Measurements from ENCODE around the gene AHI1.

The AHI1 gene

GRCh38 chr6:135449246-135449645, 48.3 kb downstream of the AHI1 start:
- DNase-seq, result no peak

GRCh38 chr6:135440087-135440792, 57.3 kb downstream of the AHI1 start:
- DNase-seq, result peak; percentile 20

GRCh38 chr6:135439549-135439948, 58.0 kb downstream of the AHI1 start:
- DNase-seq, result peak; percentile 23

- peak; percentile 64 for DNase-seq
These were observed 58.5 kb downstream of the AHI1 start for GRCh38 chr6:135438907-135439535.

- DNase-seq, result no peak
These were observed 62.5 kb downstream of the AHI1 start for GRCh38 chr6:135434991-135435390.

- DNase-seq, result no peak
These were observed 63.4 kb downstream of the AHI1 start for GRCh38 chr6:135434095-135434494.

- DNase-seq, result no peak
These were observed 69.5 kb downstream of the AHI1 start for GRCh38 chr6:135428078-135428477.

GRCh38 chr6:135426833-135427232, 70.7 kb downstream of the AHI1 start:
- no peak for DNase-seq

- DNase-seq, result peak; percentile 79
These were observed 73.2 kb downstream of the AHI1 start for GRCh38 chr6:135424385-135424784.

- DNase-seq, result peak; percentile 78
These were observed 73.9 kb downstream of the AHI1 start for GRCh38 chr6:135423649-135424128.

- DNase-seq, result no peak
These were observed 78.4 kb downstream of the AHI1 start for GRCh38 chr6:135419162-135419561.

- DNase-seq, result no peak
These were observed 79.3 kb downstream of the AHI1 start for GRCh38 chr6:135418040-135418760.

- DNase-seq, result no peak
These were observed 84.8 kb downstream of the AHI1 start for GRCh38 chr6:135412761-135413160.

GRCh38 chr6:135411849-135412248, 85.7 kb downstream of the AHI1 start:
- no peak for DNase-seq

GRCh38 chr6:135411339-135411738, 86.2 kb downstream of the AHI1 start:
- DNase-seq, result no peak

- no peak for DNase-seq
These were observed 86.7 kb downstream of the AHI1 start for GRCh38 chr6:135410856-135411255.

- DNase-seq, result no peak
These were observed 94.0 kb downstream of the AHI1 start for GRCh38 chr6:135403584-135403983.

GRCh38 chr6:135402311-135402710, 95.2 kb downstream of the AHI1 start:
- no peak for DNase-seq

GRCh38 chr6:135397172-135397952, 100.2 kb downstream of the AHI1 start:
- DNase-seq, result no peak

- DNase-seq, result no peak
These were observed 102.4 kb downstream of the AHI1 start for GRCh38 chr6:135395136-135395535.

- DNase-seq, result no peak
These were observed 104.3 kb downstream of the AHI1 start for GRCh38 chr6:135393289-135393688.

- peak; percentile 40 for DNase-seq
These were observed 107.1 kb downstream of the AHI1 start for GRCh38 chr6:135390458-135390857.

- DNase-seq, result no peak
These were observed 112.2 kb downstream of the AHI1 start for GRCh38 chr6:135385299-135385698.

All from activated CD4-positive, alpha-beta T cell treated with anti-CD3 and anti-CD28 coated beads, Interleukin-2, Interleukin-6, amounts not matched to agents 100 ng/mL and 50 ng/mL, durations not matched to agents 16 hours and 8 hours (primary cell).